Sigmoid colon (tissue), 4 donors: ENCODE measurements around the gene SETD1B.

Experiments used
- CTCF ChIP-seq, 4 experiments: fragments of 450-650 bp in 3 of 4; fragments of 200-600 bp in 1 of 4; IDR thresholded peaks; one replicate each; pipeline ENCODE4 v1.5.1; 2016 to 2019; ENCODE audit warnings: antibody characterized with exemption in 4 of 4, mild to moderate bottlenecking in 3 of 4, moderate library complexity in 2 of 4
- EP300 ChIP-seq, 4 donors: sonication (generic); formaldehyde crosslinking; IDR thresholded peaks; one replicate each; pipeline ENCODE4 v1.6.1; 2017; ENCODE audit warnings: antibody characterized with exemption in 4 of 4
- POLR2A ChIP-seq, 2 donors: fragments of 450-650 bp; IDR thresholded peaks; one replicate each; pipeline ENCODE4 v1.6.1; 2016; ENCODE audit warnings: antibody characterized with exemption in 2 of 2, mild to moderate bottlenecking in 2 of 2, moderate library complexity in 2 of 2
- POLR2AphosphoS5 ChIP-seq, 4 donors: sonication (generic); formaldehyde crosslinking; IDR thresholded peaks; one replicate each; pipeline ENCODE4 v1.6.1; 2017; ENCODE audit warnings: antibody characterized with exemption in 4 of 4

- TF ChIP-seq EP300 (IDR thresholded peaks at IDR 0.05): no peak
- TF ChIP-seq CTCF (IDR thresholded peaks at IDR 0.05): no peak
- no peak for TF ChIP-seq POLR2AphosphoS5 (IDR thresholded peaks at IDR 0.05)
- TF ChIP-seq POLR2A (IDR thresholded peaks at IDR 0.05): no peak
These were observed 10.1 kb downstream of the SETD1B start for GRCh38 chr12:121813951-121814350.
